SKM-1 (cell line): ENCODE measurements around the gene EXOC6B.
"Not testable (repeated sequence)": the region's sequence is repeated elsewhere in the genome, so short reads cannot be mapped to it uniquely, and the experiment has no call there.

Experiments
- DNase-seq: peaks from one replicate; lab custom pipeline; 2025; ENCODE audit not compliant: unreplicated experiment; lab: John Stamatoyannopoulos, UW

Gene EXOC6B

GRCh38 chr2:72619626-72620025, 206.2 kb downstream of the EXOC6B start:
- no peak for DNase-seq

GRCh38 chr2:72613931-72614330, 211.9 kb downstream of the EXOC6B start:
- DNase-seq: no peak

GRCh38 chr2:72612614-72613160, 213.1 kb downstream of the EXOC6B start:
- no peak for DNase-seq

- no peak for DNase-seq
Measured at GRCh38 chr2:72607189-72607588, 218.6 kb downstream of the EXOC6B start.

- peak; percentile 22 for DNase-seq
Measured at GRCh38 chr2:72605836-72606442, 219.9 kb downstream of the EXOC6B start.

GRCh38 chr2:72604468-72604867, 221.4 kb downstream of the EXOC6B start:
- DNase-seq: no peak

- DNase-seq: no peak
Measured at GRCh38 chr2:72603481-72603880, 222.4 kb downstream of the EXOC6B start.

GRCh38 chr2:72602711-72603110, 223.1 kb downstream of the EXOC6B start:
- no peak for DNase-seq

GRCh38 chr2:72602095-72602494, 223.7 kb downstream of the EXOC6B start:
- DNase-seq: no peak

GRCh38 chr2:72583836-72584235, 242.0 kb downstream of the EXOC6B start:
- not testable (repeated sequence) for DNase-seq

- DNase-seq: no peak
Measured at GRCh38 chr2:72583376-72583775, 242.5 kb downstream of the EXOC6B start.

- no peak for DNase-seq
Measured at GRCh38 chr2:72581560-72582181, 244.2 kb downstream of the EXOC6B start.

- peak; percentile 80 for DNase-seq
Measured at GRCh38 chr2:72579591-72580180, 246.1 kb downstream of the EXOC6B start.

- no peak for DNase-seq
Measured at GRCh38 chr2:72576861-72577260, 249.0 kb downstream of the EXOC6B start.

- DNase-seq: no peak
Measured at GRCh38 chr2:72576459-72576858, 249.4 kb downstream of the EXOC6B start.

GRCh38 chr2:72574886-72575285, 250.9 kb downstream of the EXOC6B start:
- DNase-seq: no peak

- no peak for DNase-seq
Measured at GRCh38 chr2:72573232-72573631, 252.6 kb downstream of the EXOC6B start.

- no peak for DNase-seq
Measured at GRCh38 chr2:72572501-72572900, 253.3 kb downstream of the EXOC6B start.

GRCh38 chr2:72570413-72570812, 255.4 kb downstream of the EXOC6B start:
- no peak for DNase-seq

GRCh38 chr2:72562451-72563153, 263.2 kb downstream of the EXOC6B start:
- DNase-seq: no peak

- no peak for DNase-seq
Measured at GRCh38 chr2:72561621-72562318, 264.1 kb downstream of the EXOC6B start.
